DMS153 treated with DMSO at 0.1 percent for 48 hours (cell line): Measurements from ENCODE around the gene CCR5.
"Not testable (repeated sequence)": the region's sequence is repeated elsewhere in the genome, so short reads cannot be mapped to it uniquely, and the experiment has no call there.

Experiments
- DNase-seq: peaks from one replicate; lab custom pipeline; 2025; ENCODE audit not compliant: unreplicated experiment; lab: John Stamatoyannopoulos, UW

Gene CCR5

GRCh38 chr3:46370839-46371518, at the start of gene CCR5:
TSS of gene CCR5 (plus strand) at chr3:46370946. CDS start at chr3:46372903, 1,957 bp downstream.
- DNase-seq: no peak

DNA sequence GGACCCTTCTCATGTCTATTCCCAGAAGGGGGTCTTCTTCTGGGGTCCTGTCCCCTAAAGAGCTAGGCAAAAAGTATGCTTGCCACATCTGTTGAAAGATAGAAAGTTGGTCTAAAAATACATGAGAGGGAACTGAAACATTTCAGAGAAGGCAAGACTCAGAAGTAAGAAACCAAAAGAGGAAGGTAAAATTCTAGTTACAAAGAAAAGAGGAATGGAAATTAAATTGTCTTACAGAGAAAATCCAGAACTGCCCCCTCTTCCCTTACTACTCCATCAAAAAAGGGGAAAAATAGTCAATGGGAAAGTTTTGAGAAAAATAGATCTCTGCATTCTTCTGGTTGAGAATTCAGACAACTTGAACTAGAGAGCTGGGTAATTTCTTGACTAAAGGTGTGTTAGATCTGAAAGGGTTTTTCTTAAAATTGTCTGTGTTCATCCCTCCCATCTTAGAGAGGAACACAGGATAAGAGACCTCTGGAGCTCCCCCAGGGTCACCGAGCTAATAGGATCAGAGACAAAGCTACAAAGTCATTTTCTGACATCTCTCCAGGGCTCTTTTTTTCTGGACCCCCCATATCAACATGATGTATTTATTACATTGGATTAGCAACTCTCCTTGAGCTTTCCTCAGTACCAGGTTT, 49.2 kb upstream of the CCR5 start:
- DNase-seq: no peak

DNA sequence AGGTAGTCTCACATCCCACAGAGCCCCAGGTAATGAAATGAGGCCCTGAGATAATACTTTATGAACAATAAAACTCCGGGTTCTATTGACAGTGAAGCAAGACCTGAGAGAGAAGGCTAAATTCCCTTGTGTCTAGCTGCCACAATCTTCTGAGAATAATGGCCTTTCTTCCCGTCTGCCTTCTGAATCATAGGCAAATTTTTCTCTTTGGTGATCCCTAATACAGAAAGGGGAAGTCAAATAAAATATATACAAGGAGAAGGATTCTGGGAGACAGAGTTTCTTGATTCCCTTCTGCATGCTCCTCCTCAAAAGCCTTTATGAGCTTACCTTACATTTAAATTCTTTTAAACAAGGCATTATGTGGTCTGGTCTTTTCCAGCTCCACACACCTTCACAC, 46.7 kb upstream of the CCR5 start:
- DNase-seq: no peak

DNA sequence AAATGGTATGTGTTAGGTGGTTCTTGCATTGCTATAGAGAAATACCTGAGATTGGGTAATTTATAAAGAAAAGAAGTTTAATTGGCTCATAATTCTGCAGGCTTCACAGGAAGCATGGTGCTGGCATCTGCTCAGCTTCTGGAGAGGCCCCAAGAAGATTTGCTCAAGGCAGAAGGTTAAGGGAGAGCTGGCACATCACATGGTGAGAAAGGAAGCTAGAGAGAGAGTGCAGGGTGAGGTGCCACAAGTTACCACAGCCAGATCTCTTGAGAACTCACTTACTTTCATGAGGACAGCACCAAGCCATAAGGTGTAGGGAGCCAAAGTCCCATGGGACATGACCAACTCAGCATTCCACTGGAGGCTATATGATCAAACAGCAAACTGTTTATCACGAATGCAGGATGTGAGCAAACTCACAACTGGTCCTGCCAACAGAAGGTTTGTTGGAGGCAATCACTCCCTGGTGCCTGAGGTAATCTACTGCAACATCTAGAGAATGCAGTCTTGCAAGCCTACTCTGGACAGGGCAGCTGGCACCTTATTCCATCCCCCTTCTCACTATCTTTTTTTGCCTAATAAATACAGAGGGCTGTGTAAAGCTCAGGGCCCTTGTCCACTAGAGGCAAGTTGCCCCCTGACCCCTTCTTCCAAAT, 45.0 kb upstream of the CCR5 start:
- DNase-seq: no peak

- DNase-seq: not testable (repeated sequence)
Observed at GRCh38 chr3:46330676-46331075, 40.1 kb upstream of the CCR5 start.

- no peak for DNase-seq
Observed at GRCh38 chr3:46334741-46335478, 35.8 kb upstream of the CCR5 start.

- DNase-seq: no peak
Observed at GRCh38 chr3:46335541-46335940, 35.2 kb upstream of the CCR5 start.

DNA sequence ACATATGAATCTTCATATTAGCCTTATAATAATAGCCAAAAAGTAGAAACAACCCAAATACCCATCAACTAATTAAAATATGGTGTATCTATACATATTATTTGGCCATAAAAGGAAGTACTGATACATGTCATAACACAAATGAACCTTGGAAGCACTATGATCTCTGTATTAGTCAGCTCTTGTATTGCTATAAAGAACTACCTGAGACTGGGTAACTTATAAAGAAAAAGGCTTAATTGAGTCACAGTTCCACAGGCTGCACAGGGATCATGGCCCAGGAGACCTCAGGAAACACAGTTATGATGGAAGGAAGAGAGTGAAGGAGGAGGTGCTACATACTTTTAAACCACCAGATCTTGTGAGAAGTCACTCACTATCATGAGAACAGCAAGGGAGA, 32.8 kb upstream of the CCR5 start:
- DNase-seq: no peak

DNA sequence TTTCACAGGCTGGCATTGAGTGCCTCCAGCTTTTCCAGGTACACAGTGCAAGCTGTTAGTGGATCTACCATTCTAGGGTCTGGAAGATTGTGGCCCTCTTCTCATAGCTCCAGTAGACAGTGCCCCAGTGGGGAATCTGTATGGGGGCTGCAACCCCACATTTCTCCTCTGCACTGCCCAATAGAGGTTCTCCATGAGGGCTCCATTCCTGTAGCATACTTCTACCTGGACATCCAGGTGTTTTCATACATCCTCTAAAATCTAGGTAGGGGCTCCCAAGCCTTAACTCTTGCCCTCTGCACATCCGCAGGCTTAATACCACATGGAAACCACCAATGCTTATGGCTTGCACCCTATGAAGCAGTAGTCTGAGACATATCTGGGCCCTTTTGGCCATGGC, 31.9 kb upstream of the CCR5 start:
- DNase-seq: no peak

GRCh38 chr3:46344476-46344875, 26.3 kb upstream of the CCR5 start:
- no peak for DNase-seq

GRCh38 chr3:46348823-46349482, 21.8 kb upstream of the CCR5 start:
- no peak for DNase-seq

- DNase-seq: no peak
Observed at GRCh38 chr3:46349484-46350261, 21.1 kb upstream of the CCR5 start.

DNA sequence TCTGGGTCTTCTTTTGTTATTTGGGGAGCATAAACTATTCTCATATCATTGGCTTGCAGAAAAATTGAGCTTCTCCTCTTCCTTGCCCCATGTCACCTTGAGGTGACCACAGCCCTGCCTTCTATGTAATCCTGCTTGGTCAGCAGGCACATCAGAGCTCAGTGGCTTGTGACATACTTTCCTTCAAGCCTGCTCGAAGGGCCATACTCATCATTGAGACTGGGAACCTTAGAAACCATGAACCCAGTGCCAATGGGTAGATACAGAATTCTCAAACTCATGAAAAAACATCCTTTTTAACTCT, 20.5 kb upstream of the CCR5 start:
- DNase-seq: no peak

DNA sequence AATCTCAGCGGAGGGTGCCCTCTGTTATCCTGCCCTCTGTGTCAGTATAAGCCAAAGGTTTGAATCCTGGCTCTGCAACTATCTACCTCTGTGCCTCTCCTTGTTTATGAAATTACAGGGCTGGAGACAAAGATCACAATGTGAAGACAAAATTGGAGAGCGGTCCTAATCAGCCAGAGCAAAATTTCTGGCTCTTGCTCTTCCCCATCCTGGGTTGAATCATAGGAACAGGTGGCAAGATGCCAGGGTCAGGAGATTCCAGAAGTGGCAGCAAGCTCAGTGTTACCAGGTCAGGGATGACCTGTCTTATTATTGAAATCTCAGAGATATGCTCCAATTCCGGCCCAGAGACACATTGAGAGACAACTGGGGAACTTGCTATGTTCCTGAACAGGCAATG, 19.1 kb upstream of the CCR5 start:
- DNase-seq: no peak

GRCh38 chr3:46353090-46353489, 17.7 kb upstream of the CCR5 start:
- no peak for DNase-seq

DNA sequence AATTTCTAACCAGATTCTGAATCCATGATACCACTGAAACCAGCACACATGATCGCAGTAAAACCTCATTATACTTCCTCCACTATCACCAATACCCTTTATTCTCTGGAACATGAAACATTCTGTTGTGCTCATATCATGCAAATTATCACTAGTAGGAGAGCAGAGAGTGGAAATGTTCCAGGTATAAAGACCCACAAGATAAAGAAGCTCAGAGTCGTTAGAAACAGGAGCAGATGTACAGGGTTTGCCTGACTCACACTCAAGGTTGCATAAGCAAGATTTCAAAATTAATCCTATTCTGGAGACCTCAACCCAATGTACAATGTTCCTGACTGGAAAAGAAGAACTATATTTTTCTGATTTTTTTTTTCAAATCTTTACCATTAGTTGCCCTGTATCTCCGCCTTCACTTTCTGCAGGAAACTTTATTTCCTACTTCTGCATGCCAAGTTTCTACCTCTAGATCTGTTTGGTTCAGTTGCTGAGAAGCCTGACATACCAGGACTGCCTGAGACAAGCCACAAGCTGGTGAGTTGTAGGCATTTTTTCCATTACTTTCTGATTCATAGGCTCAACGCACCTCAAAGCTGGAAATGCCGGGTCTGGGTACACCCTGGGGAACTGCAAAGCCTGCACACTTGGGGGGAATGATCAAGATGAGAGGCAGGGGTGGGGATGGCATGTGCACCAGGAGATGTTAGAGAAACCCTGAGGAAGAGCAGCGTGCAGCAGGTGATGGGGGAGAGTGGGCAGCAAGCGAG, 16.9 kb upstream of the CCR5 start, which contains the start of gene CCR2:
Gene CCR2 (plus strand): TSS at position 465 of the 764 bp plus-strand sequence. CDS start 3,417 bp downstream, outside the sequence.
- no peak for DNase-seq

- no peak for DNase-seq
Observed at GRCh38 chr3:46354478-46354877, 16.3 kb upstream of the CCR5 start.

GRCh38 chr3:46354984-46355383, 15.8 kb upstream of the CCR5 start:
- DNase-seq: no peak

- DNase-seq: no peak
Observed at GRCh38 chr3:46356276-46356675, 14.5 kb upstream of the CCR5 start.

- DNase-seq: no peak
Observed at GRCh38 chr3:46356909-46357308, 13.8 kb upstream of the CCR5 start.
